ENCODE measurements around the gene CACNA1E.

CACNA1E gene

DNA sequence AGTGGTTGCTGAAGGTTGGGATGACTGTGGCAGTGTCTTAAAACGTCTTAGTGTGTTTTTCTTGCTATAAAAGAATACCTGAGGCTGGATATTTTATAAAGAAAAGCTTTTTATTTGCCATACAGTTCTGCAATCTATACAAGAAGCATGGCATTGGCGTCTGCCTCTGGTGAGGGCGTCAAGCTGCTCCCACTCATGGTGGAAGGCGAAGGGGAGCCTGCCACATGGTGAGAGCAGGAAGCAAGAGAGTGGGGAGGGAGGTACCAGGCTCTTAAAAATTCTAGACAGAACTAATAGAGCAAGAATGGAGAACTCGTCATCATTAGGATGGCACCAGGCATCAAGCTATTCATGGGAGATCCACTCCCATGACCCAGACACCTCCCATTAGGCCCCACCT is 140.5 kb downstream of the CACNA1E start:
- H4K8ac ChIP-seq (ENCODE audit: low read depth, low read length) = no peak overlapping the region
- H3K79me2 ChIP-seq (ENCODE audit: control insufficient read depth, insufficient read depth, low read length, poor library complexity) = no peaks in the 10 kb centered on the region
- H3K4me1 ChIP-seq (ENCODE audit: control insufficient read depth in 1 of 2, insufficient read depth in 2 of 2, low read length in 2 of 2) = no peaks in the 10 kb centered on the region
- H4K91ac ChIP-seq (ENCODE audit: low read depth, low read length) = no peak overlapping the region
- H2BK5ac ChIP-seq (ENCODE audit: low read depth, low read length, poor library complexity) = no peak overlapping the region
- H2BK12ac ChIP-seq (ENCODE audit: low read length) = no peak overlapping the region
- H4K12ac ChIP-seq (ENCODE audit: low read depth, low read length) = no peak overlapping the region
- no peaks in the 10 kb centered on the region for H3K79me1 ChIP-seq (ENCODE audit: low read length)
- no peak overlapping the region for H2AK5ac ChIP-seq (ENCODE audit: low read length)
- WGBS (ENCODE audit: extremely low coverage, insufficient coverage, insufficient read length) = no CpG with 5 or more reads among the region's 5 CpGs
- peaks cover 2% of the 10 kb centered on the region for H3K9me3 ChIP-seq (ENCODE audit: insufficient read depth, low read depth, low read length)
- no peak overlapping the region for H3K14ac ChIP-seq (ENCODE audit: low read length)
- H3K9ac ChIP-seq (ENCODE audit: low read length) = no peak overlapping the region
- H3K4me3 ChIP-seq (ENCODE audit: low read depth, low read length) = no peak overlapping the region
- H3K4me2 ChIP-seq (ENCODE audit: low read length) = no peak overlapping the region
- no peaks in the 10 kb centered on the region for H3K27me3 ChIP-seq (ENCODE audit: insufficient read depth, low read length)
- H3K4ac ChIP-seq (ENCODE audit: low read depth, low read length) = no peak overlapping the region
- DNase-seq = no peak
- H2AFZ ChIP-seq (ENCODE audit: insufficient read depth, low read length, poor library complexity) = no peak overlapping the region
- H2BK120ac ChIP-seq (ENCODE audit: insufficient read depth, low read length, poor library complexity) = no peak overlapping the region
- no peaks in the 10 kb centered on the region for H3K36me3 ChIP-seq (ENCODE audit: control insufficient read depth in 1 of 2, insufficient read depth in 2 of 2, low read length in 2 of 2)
- H3K27ac ChIP-seq (ENCODE audit: low read depth, low read length) = no peak overlapping the region
- no peak overlapping the region for H3K23ac ChIP-seq (ENCODE audit: low read length)
- no peak overlapping the region for H3K18ac ChIP-seq (ENCODE audit: low read length)

DNA sequence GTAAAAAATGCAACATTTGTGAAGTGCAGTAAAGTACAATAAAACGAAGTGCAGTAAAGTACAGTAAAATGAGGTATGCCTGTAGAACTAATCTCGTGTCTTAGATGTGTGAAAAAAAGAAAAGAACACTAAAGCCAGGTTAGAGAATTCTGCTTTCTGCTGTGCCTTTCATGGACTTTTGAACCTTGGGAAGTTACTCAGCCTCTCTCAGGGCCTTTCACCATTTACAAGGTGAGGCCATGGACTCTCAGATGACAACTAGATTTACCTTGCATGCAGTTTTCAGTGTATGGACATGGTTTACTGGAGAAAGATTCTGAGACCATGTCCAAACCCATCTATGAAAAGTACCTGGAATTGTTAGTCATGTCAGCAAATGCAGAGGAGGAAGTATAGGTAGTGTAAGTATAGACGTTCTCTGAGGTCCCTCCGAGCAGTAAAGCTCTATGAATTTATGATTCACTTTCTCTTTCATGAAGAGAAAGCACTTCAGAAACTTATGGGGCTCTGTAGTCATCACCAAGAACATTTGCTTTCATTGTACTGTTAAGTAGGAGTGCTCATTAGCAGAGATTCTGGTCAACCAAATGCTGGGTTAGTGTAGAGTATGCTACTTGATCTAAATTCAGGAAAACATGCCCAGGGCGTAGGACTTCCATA is 143.1 kb downstream of the CACNA1E start:
- no peak overlapping the region for H2BK12ac ChIP-seq (ENCODE audit: low read length)
- no peak overlapping the region for H2BK120ac ChIP-seq (ENCODE audit: insufficient read depth, low read length, poor library complexity)
- H3K4me3 ChIP-seq (ENCODE audit: low read depth, low read length) = no peak overlapping the region
- no peak overlapping the region for H3K4me2 ChIP-seq (ENCODE audit: low read length)
- H2AK5ac ChIP-seq (ENCODE audit: low read length) = no peak overlapping the region
- no peak overlapping the region for H4K12ac ChIP-seq (ENCODE audit: low read depth, low read length)
- H3K14ac ChIP-seq (ENCODE audit: low read length) = no peak overlapping the region
- no peak overlapping the region for H3K9ac ChIP-seq (ENCODE audit: low read length)
- no peak overlapping the region for H2AFZ ChIP-seq (ENCODE audit: insufficient read depth, low read length, poor library complexity)
- H4K91ac ChIP-seq (ENCODE audit: low read depth, low read length) = no peak overlapping the region
- no peaks in the 10 kb centered on the region for H3K4me1 ChIP-seq (ENCODE audit: control insufficient read depth in 1 of 2, insufficient read depth in 2 of 2, low read length in 2 of 2)
- H3K27ac ChIP-seq (ENCODE audit: low read depth, low read length) = no peak overlapping the region
- H3K9me3 ChIP-seq (ENCODE audit: insufficient read depth, low read depth, low read length) = peaks cover 2% of the 10 kb centered on the region
- H3K79me2 ChIP-seq (ENCODE audit: control insufficient read depth, insufficient read depth, low read length, poor library complexity) = no peaks in the 10 kb centered on the region
- DNase-seq = no peak
- H3K36me3 ChIP-seq (ENCODE audit: control insufficient read depth in 1 of 2, insufficient read depth in 2 of 2, low read length in 2 of 2) = no peaks in the 10 kb centered on the region
- H4K8ac ChIP-seq (ENCODE audit: low read depth, low read length) = no peak overlapping the region
- no peaks in the 10 kb centered on the region for H3K79me1 ChIP-seq (ENCODE audit: low read length)
- no peak overlapping the region for H3K18ac ChIP-seq (ENCODE audit: low read length)
- WGBS (ENCODE audit: extremely low coverage, insufficient coverage, insufficient read length) = no CpG with 5 or more reads among the region's 5 CpGs
- H2BK5ac ChIP-seq (ENCODE audit: low read depth, low read length, poor library complexity) = no peak overlapping the region
- no peak overlapping the region for H3K23ac ChIP-seq (ENCODE audit: low read length)
- no peaks in the 10 kb centered on the region for H3K27me3 ChIP-seq (ENCODE audit: insufficient read depth, low read length)
- H3K4ac ChIP-seq (ENCODE audit: low read depth, low read length) = no peak overlapping the region

DNA sequence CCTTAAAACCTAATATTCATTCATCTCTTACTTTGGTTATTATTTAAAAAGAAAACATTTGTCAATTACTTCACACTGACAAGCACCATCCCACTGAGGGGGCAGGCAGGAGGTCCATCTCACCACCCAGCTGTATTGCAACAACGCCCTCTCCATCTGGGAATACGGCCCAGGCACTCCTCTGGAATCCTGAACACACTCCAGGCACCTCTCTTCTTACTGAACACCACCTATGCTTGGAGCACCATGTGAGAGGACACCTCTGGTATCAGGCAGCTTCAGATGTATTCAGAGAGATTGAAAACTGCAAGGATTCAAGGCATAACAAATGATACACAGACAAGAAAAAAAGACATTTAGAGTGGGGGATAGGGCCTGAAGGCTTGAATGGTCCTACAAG is 147.1 kb downstream of the CACNA1E start:
- Histone ChIP-seq H2AFZ (ENCODE audit: insufficient read depth, low read length, poor library complexity) (no peak overlapping the region), H3K4me2 (ENCODE audit: low read length) (no peak overlapping the region), H3K18ac (ENCODE audit: low read length) (no peak overlapping the region), H3K79me1 (ENCODE audit: low read length) (no peaks in the 10 kb centered on the region), H3K4ac (ENCODE audit: low read depth, low read length) (no peak overlapping the region), H3K4me1 (ENCODE audit: control insufficient read depth in 1 of 2, insufficient read depth in 2 of 2, low read length in 2 of 2) (no peaks in the 10 kb centered on the region), H3K27ac (ENCODE audit: low read depth, low read length) (no peak overlapping the region), H3K9ac (ENCODE audit: low read length) (no peak overlapping the region), H2BK12ac (ENCODE audit: low read length) (no peak overlapping the region), H2BK120ac (ENCODE audit: insufficient read depth, low read length, poor library complexity) (no peak overlapping the region), H3K14ac (ENCODE audit: low read length) (no peak overlapping the region), H3K4me3 (ENCODE audit: low read depth, low read length) (no peak overlapping the region), H2AK5ac (ENCODE audit: low read length) (no peak overlapping the region), H4K8ac (ENCODE audit: low read depth, low read length) (no peak overlapping the region), H2BK5ac (ENCODE audit: low read depth, low read length, poor library complexity) (no peak overlapping the region), H3K27me3 (ENCODE audit: insufficient read depth, low read length) (no peaks in the 10 kb centered on the region), H3K36me3 (ENCODE audit: control insufficient read depth in 1 of 2, insufficient read depth in 2 of 2, low read length in 2 of 2) (no peaks in the 10 kb centered on the region), H4K91ac (ENCODE audit: low read depth, low read length) (no peak overlapping the region), H3K9me3 (ENCODE audit: insufficient read depth, low read depth, low read length) (no peaks in the 10 kb centered on the region), H3K79me2 (ENCODE audit: control insufficient read depth, insufficient read depth, low read length, poor library complexity) (no peaks in the 10 kb centered on the region), H3K23ac (ENCODE audit: low read length) (no peak overlapping the region), H4K12ac (ENCODE audit: low read depth, low read length) (no peak overlapping the region)
- WGBS (ENCODE audit: extremely low coverage, insufficient coverage, insufficient read length) = no CpG with 5 or more reads among the region's 2 CpGs
- DNase-seq = no peak

DNA sequence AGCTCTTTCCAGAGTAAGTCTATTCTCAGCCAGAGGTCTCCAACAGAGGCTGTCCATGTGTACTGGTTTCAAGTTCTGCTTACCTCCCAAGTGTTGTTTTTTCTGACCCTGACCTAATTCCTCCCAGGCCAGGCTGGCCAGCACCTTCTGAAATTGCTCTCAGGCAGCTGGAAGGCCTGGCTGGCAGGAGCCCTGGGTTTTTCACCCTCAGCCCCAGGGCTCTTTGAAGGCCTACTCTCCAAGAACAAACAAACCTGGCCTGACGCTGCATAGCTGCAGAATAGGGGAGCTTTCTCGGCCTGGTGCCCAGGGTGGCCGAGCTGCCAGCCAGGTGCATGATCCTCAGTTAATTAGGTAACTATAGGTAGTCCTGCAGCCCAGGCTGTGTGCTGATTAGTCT is 147.5 kb downstream of the CACNA1E start:
- no peak overlapping the region for H3K14ac ChIP-seq (ENCODE audit: low read length)
- H4K8ac ChIP-seq (ENCODE audit: low read depth, low read length) = no peak overlapping the region
- H3K4me3 ChIP-seq (ENCODE audit: low read depth, low read length) = no peak overlapping the region
- no CpG with 5 or more reads among the region's 3 CpGs for WGBS (ENCODE audit: extremely low coverage, insufficient coverage, insufficient read length)
- no peak for DNase-seq
- no peak overlapping the region for H4K12ac ChIP-seq (ENCODE audit: low read depth, low read length)
- no peaks in the 10 kb centered on the region for H3K79me1 ChIP-seq (ENCODE audit: low read length)
- no peak overlapping the region for H3K4ac ChIP-seq (ENCODE audit: low read depth, low read length)
- H3K4me2 ChIP-seq (ENCODE audit: low read length) = no peak overlapping the region
- no peaks in the 10 kb centered on the region for H3K4me1 ChIP-seq (ENCODE audit: control insufficient read depth in 1 of 2, insufficient read depth in 2 of 2, low read length in 2 of 2)
- H3K27ac ChIP-seq (ENCODE audit: low read depth, low read length) = no peak overlapping the region
- H3K23ac ChIP-seq (ENCODE audit: low read length) = no peak overlapping the region
- no peak overlapping the region for H3K9ac ChIP-seq (ENCODE audit: low read length)
- H3K27me3 ChIP-seq (ENCODE audit: insufficient read depth, low read length) = no peaks in the 10 kb centered on the region
- no peak overlapping the region for H4K91ac ChIP-seq (ENCODE audit: low read depth, low read length)
- H3K9me3 ChIP-seq (ENCODE audit: insufficient read depth, low read depth, low read length) = no peaks in the 10 kb centered on the region
- H2AK5ac ChIP-seq (ENCODE audit: low read length) = no peak overlapping the region
- no peak overlapping the region for H2AFZ ChIP-seq (ENCODE audit: insufficient read depth, low read length, poor library complexity)
- no peaks in the 10 kb centered on the region for H3K79me2 ChIP-seq (ENCODE audit: control insufficient read depth, insufficient read depth, low read length, poor library complexity)
- H2BK12ac ChIP-seq (ENCODE audit: low read length) = no peak overlapping the region
- no peak overlapping the region for H2BK120ac ChIP-seq (ENCODE audit: insufficient read depth, low read length, poor library complexity)
- H3K36me3 ChIP-seq (ENCODE audit: control insufficient read depth in 1 of 2, insufficient read depth in 2 of 2, low read length in 2 of 2) = no peaks in the 10 kb centered on the region
- H2BK5ac ChIP-seq (ENCODE audit: low read depth, low read length, poor library complexity) = no peak overlapping the region
- no peak overlapping the region for H3K18ac ChIP-seq (ENCODE audit: low read length)
